Liver (tissue), 3 donors: ENCODE data around the gene DNAAF1.

Experiments used
- GABPA ChIP-seq, 2 donors: IDR thresholded peaks in 1 of 2; conservative IDR thresholded peaks in 1 of 2; 2 replicates each; pipeline ENCODE4 v1.6.1; 2016; ENCODE audit warnings: antibody characterized with exemption in 2 of 2, mild to moderate bottlenecking in 1 of 2, moderate library complexity in 1 of 2
- JUND ChIP-seq, 2 donors: IDR thresholded peaks; 2 replicates each; pipeline ENCODE4 v1.6.1; 2016; ENCODE audit warnings: antibody characterized with exemption in 2 of 2
- NR2F2 ChIP-seq: IDR thresholded peaks from 2 replicates; pipeline ENCODE4 v1.6.1; 2016; ENCODE audit warnings: antibody characterized with exemption
- TAF1 ChIP-seq: conservative IDR thresholded peaks from 2 replicates; pipeline ENCODE4 v1.6.1; 2016; ENCODE audit warnings: antibody characterized with exemption, mild to moderate bottlenecking
- YY1 ChIP-seq: IDR thresholded peaks from 2 replicates; pipeline ENCODE4 v1.6.1; 2016; ENCODE audit warnings: antibody characterized with exemption, mild to moderate bottlenecking
- TF ChIP-seq, protein P1 (sequence below): fragments of 150-350 bp; IDR thresholded peaks from 2 replicates; pipeline ENCODE4 v1.5.1; 2017; ENCODE audit warnings: improper control_type of control experiment, low read depth, low read length; ENCODE audit not compliant: missing input control
- donor health status: healthy.
- donor health status: healthy.

DNA sequence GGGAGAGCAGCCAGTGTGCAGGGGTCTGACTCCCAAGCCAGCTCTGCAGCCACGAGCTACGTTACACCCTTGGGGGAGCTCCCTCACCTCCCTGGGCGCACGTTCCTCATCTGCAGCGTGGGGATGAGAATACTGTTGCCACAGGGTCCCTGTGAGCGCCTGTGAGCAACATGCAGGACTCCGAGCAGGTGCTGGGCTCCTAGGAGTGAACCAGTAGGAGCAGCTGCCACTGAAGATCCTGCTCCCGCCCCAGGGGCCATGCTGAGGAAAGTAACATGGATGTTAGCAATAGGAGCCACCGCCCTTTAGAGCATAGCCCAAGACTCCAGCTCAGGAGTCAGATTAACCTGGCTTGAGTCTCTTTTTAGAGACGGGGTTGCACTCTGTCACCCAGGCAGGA is 15.9 kb downstream of the DNAAF1 start:
- no peak for TF ChIP-seq JUND (IDR thresholded peaks at IDR 0.05)
- TF ChIP-seq YY1 = no peak
- no peak for TF ChIP-seq GABPA (IDR thresholded peaks at IDR 0.05 in 1 of 2, conservative IDR thresholded peaks at IDR 0.05 in 1 of 2)
- TF ChIP-seq TAF1 = no peak
- TF ChIP-seq, protein P1, sequence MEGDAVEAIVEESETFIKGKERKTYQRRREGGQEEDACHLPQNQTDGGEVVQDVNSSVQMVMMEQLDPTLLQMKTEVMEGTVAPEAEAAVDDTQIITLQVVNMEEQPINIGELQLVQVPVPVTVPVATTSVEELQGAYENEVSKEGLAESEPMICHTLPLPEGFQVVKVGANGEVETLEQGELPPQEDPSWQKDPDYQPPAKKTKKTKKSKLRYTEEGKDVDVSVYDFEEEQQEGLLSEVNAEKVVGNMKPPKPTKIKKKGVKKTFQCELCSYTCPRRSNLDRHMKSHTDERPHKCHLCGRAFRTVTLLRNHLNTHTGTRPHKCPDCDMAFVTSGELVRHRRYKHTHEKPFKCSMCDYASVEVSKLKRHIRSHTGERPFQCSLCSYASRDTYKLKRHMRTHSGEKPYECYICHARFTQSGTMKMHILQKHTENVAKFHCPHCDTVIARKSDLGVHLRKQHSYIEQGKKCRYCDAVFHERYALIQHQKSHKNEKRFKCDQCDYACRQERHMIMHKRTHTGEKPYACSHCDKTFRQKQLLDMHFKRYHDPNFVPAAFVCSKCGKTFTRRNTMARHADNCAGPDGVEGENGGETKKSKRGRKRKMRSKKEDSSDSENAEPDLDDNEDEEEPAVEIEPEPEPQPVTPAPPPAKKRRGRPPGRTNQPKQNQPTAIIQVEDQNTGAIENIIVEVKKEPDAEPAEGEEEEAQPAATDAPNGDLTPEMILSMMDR = no peak
- TF ChIP-seq NR2F2 = no peak
